K562 (cell line): ENCODE measurements around the gene ABCA3. TPM values are rescaled to one million over a fixed set of nuclear protein-coding genes. Genes with fewer than 3 reads are reported as not detected.

Source experiments
- BHLHE40 ChIP-seq: IDR thresholded peaks from 2 replicates; pipeline ENCODE4 v1.6.1; 2011; ENCODE audit warnings: low read length, improper control_type of control experiment
- BRF2 ChIP-seq: IDR thresholded peaks from 3 replicates; pipeline ENCODE4 v1.6.1; 2011; ENCODE audit warnings: borderline replicate concordance, mild to moderate bottlenecking; ENCODE audit not compliant: insufficient read length, insufficient read depth
- HES1 ChIP-seq: fragments of 450-650 bp; IDR thresholded peaks from 2 replicates; pipeline ENCODE4 v1.6.1; 2016; ENCODE audit warnings: low read depth, mild to moderate bottlenecking, moderate library complexity
- NONO ChIP-seq, 2 experiments: fragments of 200-400 bp in 1 of 2; fragments of 450-650 bp in 1 of 2; formaldehyde crosslinking in 1 of 2; IDR thresholded peaks; 2 replicates each; pipeline ENCODE4 v1.6.1; 2017; ENCODE audit warnings: low read depth in 2 of 2, mild to moderate bottlenecking in 2 of 2, moderate library complexity in 2 of 2, low read length in 1 of 2
- PRPF4 ChIP-seq: fragments of 200-400 bp; formaldehyde crosslinking; IDR thresholded peaks from one replicate; pipeline ENCODE4 v1.6.1; 2017; ENCODE audit warnings: low read length, low read depth, mild to moderate bottlenecking; ENCODE audit not compliant: insufficient read depth, poor library complexity, severe bottlenecking
- RCOR1 ChIP-seq, 2 experiments: IDR thresholded peaks; 2 replicates each; pipeline ENCODE4 v1.6.1; 2012; ENCODE audit warnings: low read depth in 2 of 2, low read length in 2 of 2, borderline replicate concordance in 1 of 2, improper control_type of control experiment in 1 of 2
- SIRT6 ChIP-seq: IDR thresholded peaks from one replicate; pipeline ENCODE4 v1.6.1; 2012; ENCODE audit warnings: low read depth, mild to moderate bottlenecking, control low read depth, inconsistent platforms, low read length, moderate library complexity
- TOE1 ChIP-seq, 2 experiments: fragments of 450-650 bp in 1 of 2; sonication (generic) in 1 of 2; formaldehyde crosslinking in 1 of 2; IDR thresholded peaks; 2 replicates each; pipeline versions ENCODE4 v1.7.1 to v1.8.0; 2016 to 2022; ENCODE audit warnings: borderline replicate concordance in 2 of 2, mild to moderate bottlenecking in 2 of 2, antibody characterized with exemption in 1 of 2, inconsistent platforms in 1 of 2, low read depth in 1 of 2, missing genetic modification reagents in 1 of 2, moderate library complexity in 1 of 2
- U2AF2 ChIP-seq: fragments of 200-400 bp; formaldehyde crosslinking; optimal IDR thresholded peaks from 2 replicates; pipeline ENCODE3; 2017; ENCODE audit warnings: low read depth, mild to moderate bottlenecking, low read length
- USF1 ChIP-seq: sonication (generic); formaldehyde crosslinking; IDR thresholded peaks from 2 replicates; pipeline ENCODE4 v1.9.0; 2022; ENCODE audit warnings: mild to moderate bottlenecking, missing genetic modification reagents
- ZBTB12 ChIP-seq: fragments of 250-450 bp; sonication (Bioruptor Pico); IDR thresholded peaks from 2 replicates; pipeline ENCODE4 v1.4.0; 2020
- ZBTB26 ChIP-seq: fragments of 450-650 bp; formaldehyde crosslinking; IDR thresholded peaks from 2 replicates; pipeline ENCODE4 v1.4.0; 2022; ENCODE audit warnings: missing genetic modification characterization
- ZKSCAN8 ChIP-seq: fragments of 200-800 bp; sonication (Bioruptor generic); IDR thresholded peaks from 2 replicates; pipeline ENCODE4 v1.6.1; 2016; ENCODE audit warnings: missing genetic modification characterization, missing compliant biosample characterization
- ZNF24 ChIP-seq: fragments of 450-650 bp; IDR thresholded peaks from 2 replicates; pipeline ENCODE4 v1.6.1; 2016
- ZNF282 ChIP-seq: sonication (generic); formaldehyde crosslinking; IDR thresholded peaks from 2 replicates; pipeline ENCODE4 v1.8.1; 2023; ENCODE audit warnings: missing genetic modification reagents
- ZNF395 ChIP-seq: fragments of 200-800 bp; sonication (Bioruptor generic); IDR thresholded peaks from 2 replicates; pipeline ENCODE4 v1.6.1; 2017; ENCODE audit warnings: missing genetic modification characterization, missing compliant biosample characterization
- ZNF408 ChIP-seq: fragments of 250-450 bp; sonication (Bioruptor Pico); IDR thresholded peaks from 2 replicates; pipeline ENCODE4 v1.4.0; 2020; ENCODE audit warnings: low read depth, mild to moderate bottlenecking, moderate library complexity
- ZNF583 ChIP-seq: fragments of 250-450 bp; sonication (Bioruptor Pico); IDR thresholded peaks from 2 replicates; pipeline ENCODE4 v1.4.0; 2020
- ZNF584 ChIP-seq: fragments of 200-800 bp; sonication (Bioruptor generic); IDR thresholded peaks from 2 replicates; pipeline ENCODE4 v1.6.1; 2016; ENCODE audit warnings: low read depth, mild to moderate bottlenecking, missing genetic modification characterization, missing compliant biosample characterization
- polyA plus RNA-seq, 8 experiments: library from polyadenylated mRNA; depleted of rRNA in 4 of 8; stranded (reverse) in 5 of 8; unstranded in 3 of 8; fragments of >200 nt; fragmentation: Nextera tagmentation in 2 of 8; fragmentation: Illumina TruSeq in 1 of 8; extraction: Ambion mirVana in 2 of 8; extraction: Trizol in 1 of 8; gene quantifications; 2 replicates each; pipeline versions ENCODE4 v1.2.1 to v1.2.3, GENCODE V29; 2011 to 2014; ENCODE audit warnings: inconsistent platforms in 1 of 8, missing spikeins in 1 of 8
- total RNA-seq, 7 experiments: library from RNA; depleted of rRNA in 6 of 7; stranded (reverse); fragments of >200 nt in 6 of 7; fragmentation: Illumina TruSeq in 2 of 7; extraction: Trizol in 2 of 7; gene quantifications; 2 replicates each; pipeline versions ENCODE4 v1.2.1 to v1.2.3, GENCODE V29; 2011 to 2021; ENCODE audit warnings: low replicate concordance in 1 of 7

ABCA3 gene
- total and polyA plus RNA-seq, 9 of the 15 experiments (the other 6 are each of a cell fraction or from before 2014, with no cell fraction given) = 0.66 to 23.7 (median 6.9) TPM

GRCh38 chr16:2251296-2252111 is 89.0 kb downstream of the ABCA3 start, which contains the start of gene ECI1 (continued):
- TF ChIP-seq ZBTB12 (no peak), BRF2 (no peak), ZNF282 (no peak), ZNF583 (CRISPR knock-in tag) (no peak), U2AF2 (no peak), BHLHE40 (peak; percentile 44; the same call in 1 of the 2 replicates), USF1 (CRISPR knock-in tag) (no peak), TOE1 (IDR thresholded peaks at IDR 0.05; ENCODE audit: borderline replicate concordance) (peak; percentile 55; the same call in 1 of the 2 replicates), TOE1 (CRISPR knock-in tag; IDR thresholded peaks at IDR 0.05; ENCODE audit: borderline replicate concordance, low read depth) (no peak), ZNF395 (CRISPR knock-in tag) (0 out of 2 replicates have a peak, but pooled peaks have one; percentile 70), ZNF408 (CRISPR knock-in tag) (no peak), PRPF4 (peak; percentile 74), ZNF24 (0 out of 2 replicates have a peak, but pooled peaks have one; percentile 28), NONO (IDR thresholded peaks at IDR 0.05; ENCODE audit: low read depth in 2 of 2, low read length in 1 of 2) (peak in 1 of 2 experiments; percentile 89; a peak in 3 of 4 replicates), RCOR1 (IDR thresholded peaks at IDR 0.05; ENCODE audit: borderline replicate concordance in 1 of 2, low read depth in 2 of 2, low read length in 2 of 2) (peak in 1 of 2 experiments; percentile 56; a peak in 1 of 4 replicates), HES1 (no peak), SIRT6 (no peak), ZKSCAN8 (CRISPR knock-in tag) (no peak), ZBTB26 (CRISPR knock-in tag) (no peak), ZNF584 (CRISPR knock-in tag) (no peak)
